Measurements from ENCODE around the gene SLC30A2.

Gene SLC30A2

GRCh38 chr1:26079178-26079563 is 33.3 kb upstream of the SLC30A2 start:
- no peaks in the 10 kb centered on the region for H3K36me3 ChIP-seq (ENCODE audit: control insufficient read depth in 2 of 2, insufficient read depth in 1 of 2, low read length in 2 of 2)
- H3K4me3 ChIP-seq (ENCODE audit: low read depth, low read length), result no peak overlapping the region
- H3K4me1 ChIP-seq (ENCODE audit: control insufficient read depth, insufficient read depth, low read length), result no peaks in the 10 kb centered on the region
- TF ChIP-seq ZNF146 (tag by site-specific recombination; IDR thresholded peaks at IDR 0.05) (no peak), EGR2 (tag by site-specific recombination; IDR thresholded peaks at IDR 0.05; ENCODE audit: low read depth) (no peak), ZNF404 (tag by site-specific recombination; IDR thresholded peaks at IDR 0.05) (no peak), KLF1 (tag by site-specific recombination; IDR thresholded peaks at IDR 0.05) (no peak), ZSCAN30 (tag by site-specific recombination; IDR thresholded peaks at IDR 0.05) (no peak), ZNF514 (tag by site-specific recombination; IDR thresholded peaks at IDR 0.05) (no peak), PRDM10 (tag by site-specific recombination; IDR thresholded peaks at IDR 0.05) (no peak), ZNF37A (tag by site-specific recombination; IDR thresholded peaks at IDR 0.05) (no peak)
- CTCF ChIA-PET, result interaction anchor here (0.6 to 1.0 kb wide), 2 partner anchors 66 to 339 kb away, joined by 3 to 5 read pairs; no protein-coding TSS in a partner anchor
- POLR2A ChIA-PET, result no interaction called here
- H3K9me3 ChIP-seq (ENCODE audit: control insufficient read depth, insufficient read depth, low read depth, low read length), result no peaks in the 10 kb centered on the region
- H3K27ac ChIP-seq (ENCODE audit: extremely low read depth, low read depth, low read length), result no peak overlapping the region

- Histone ChIP-seq H3K4me1 (ENCODE audit: control insufficient read depth, insufficient read depth, low read length) (no peaks in the 10 kb centered on the region), H3K27ac (ENCODE audit: extremely low read depth, low read depth, low read length) (no peak overlapping the region), H3K4me3 (ENCODE audit: low read depth, low read length) (no peak overlapping the region), H3K36me3 (ENCODE audit: control insufficient read depth in 2 of 2, insufficient read depth in 1 of 2, low read length in 2 of 2) (no peaks in the 10 kb centered on the region), H3K9me3 (ENCODE audit: control insufficient read depth, insufficient read depth, low read depth, low read length) (no peaks in the 10 kb centered on the region)
- POLR2A ChIA-PET, result no interaction called here
- CTCF ChIA-PET, result interaction anchor here (0.6 to 1.6 kb wide), 3 partner anchors 67 to 339 kb away, joined by 3 to 5 read pairs (median 3); partner anchors contain the start of gene CEP85
- TF ChIP-seq ZIC2 (tag by site-specific recombination; IDR thresholded peaks at IDR 0.05) (no peak), ZNF654 (tag by site-specific recombination; IDR thresholded peaks at IDR 0.05; ENCODE audit: low read depth) (no peak), ZNF433 (tag by site-specific recombination; IDR thresholded peaks at IDR 0.05; ENCODE audit: low read depth) (no peak), ZNF768 (tag by site-specific recombination; IDR thresholded peaks at IDR 0.05) (no peak), ZNF398 (tag by site-specific recombination; IDR thresholded peaks at IDR 0.05) (no peak), ZNF521 (tag by site-specific recombination; IDR thresholded peaks at IDR 0.05) (no peak), ZNF26 (tag by site-specific recombination; IDR thresholded peaks at IDR 0.05) (no peak), ZNF394 (tag by site-specific recombination; IDR thresholded peaks at IDR 0.05; ENCODE audit: borderline replicate concordance) (no peak), ZNF140 (tag by site-specific recombination; IDR thresholded peaks at IDR 0.05) (no peak), KLF10 (tag by site-specific recombination; IDR thresholded peaks at IDR 0.05) (no peak), ZNF155 (tag by site-specific recombination; IDR thresholded peaks at IDR 0.05) (no peak), ZNF558 (tag by site-specific recombination; IDR thresholded peaks at IDR 0.05) (no peak), KLF7 (tag by site-specific recombination; IDR thresholded peaks at IDR 0.05; ENCODE audit: borderline replicate concordance) (no peak), ZBTB10 (tag by site-specific recombination; IDR thresholded peaks at IDR 0.05) (no peak), ZNF530 (tag by site-specific recombination; IDR thresholded peaks at IDR 0.05; ENCODE audit: low read depth) (no peak), ZNF324 (tag by site-specific recombination; IDR thresholded peaks at IDR 0.05) (no peak), FEZF1 (tag by site-specific recombination; IDR thresholded peaks at IDR 0.05) (no peak)
Measured at GRCh38 chr1:26078286-26079177, 32.6 kb upstream of the SLC30A2 start.
